ENCODE measurements around the gene NMRK1. TPM values are rescaled to one million over a fixed set of nuclear protein-coding genes. Genes with fewer than 3 reads are reported as not detected.

NMRK1 gene
- polyA plus RNA-seq, 3 donors = 4.3 to 9.8 (median 9.3) TPM

- Histone ChIP-seq H3K27ac (ENCODE audit: low read depth in 1 of 2, low read length in 2 of 2) (no peak overlapping the region), H3K79me2 (ENCODE audit: insufficient read depth, low read length) (no peaks in the 10 kb centered on the region), H3K36me3 (replicated peaks in 1 of 2; ENCODE audit: control insufficient read depth in 1 of 2, insufficient read depth in 2 of 2, low read length in 2 of 2) (no peaks in the 10 kb centered on the region), H2AFZ (ENCODE audit: insufficient read depth, low read depth, low read length, poor library complexity, severe bottlenecking) (no peak overlapping the region), H3K27me3 (ENCODE audit: control insufficient read depth in 2 of 2, insufficient read depth in 2 of 2, low read length in 2 of 2) (peaks cover 0 to 2% of the 10 kb centered on the region in 2 donors), H3K9ac (ENCODE audit: insufficient read depth, low read length, poor library complexity, severe bottlenecking) (no peak overlapping the region), H3K9me3 (replicated peaks in 1 of 2; ENCODE audit: control insufficient read depth in 1 of 2, insufficient read depth in 1 of 2, low read length in 2 of 2) (no peaks in the 10 kb centered on the region), H4K20me1 (ENCODE audit: insufficient read depth, low read length) (no peaks in the 10 kb centered on the region), H3K4me3 (replicated peaks in 1 of 3; ENCODE audit: low read depth in 2 of 3, low read length in 3 of 3) (no peak overlapping the region), H3K4me1 (ENCODE audit: control insufficient read depth in 1 of 2, insufficient read depth in 2 of 2, low read length in 2 of 2) (no peaks in the 10 kb centered on the region), H3K4me2 (replicated peaks; ENCODE audit: extremely low read depth, low read length, poor library complexity, severe bottlenecking) (no peak overlapping the region)
- Mint-ChIP-seq H3K27ac (no peak overlapping the region), H3K4me3 (no peak overlapping the region), H3K27me3 (ENCODE audit: low read depth in 3 of 3) (peaks cover 2% of the 10 kb centered on the region in 3 donors), H3K36me3 (no peaks in the 10 kb centered on the region), H3K4me1 (no peaks in the 10 kb centered on the region), H3K9me3 (peaks cover 0 to 2% (median 0%) of the 10 kb centered on the region in 7 donors)
- WGBS (ENCODE audit: insufficient coverage) = no CpG with 5 or more reads among the region's 3 CpGs
- intact Hi-C loops (cut with micrococcal nuclease) = no loop called here
- no peak for TF ChIP-seq CTCF (IDR thresholded peaks at IDR 0.05)
- DNase-seq = no peak
Measured at GRCh38 chr9:75046725-75047345, 41.1 kb downstream of the NMRK1 start.

GRCh38 chr9:75041041-75041440, 46.9 kb downstream of the NMRK1 start:
- intact Hi-C loops (cut with micrococcal nuclease) = no loop called here
- no peak overlapping the region for H3K9ac ChIP-seq (ENCODE audit: insufficient read depth, low read length, poor library complexity, severe bottlenecking)
- no peaks in the 10 kb centered on the region for H4K20me1 ChIP-seq (ENCODE audit: insufficient read depth, low read length)
- no peaks in the 10 kb centered on the region for H3K36me3 ChIP-seq (replicated peaks in 1 of 2; ENCODE audit: control insufficient read depth in 1 of 2, insufficient read depth in 2 of 2, low read length in 2 of 2)
- Mint-ChIP-seq H3K9me3 (peaks cover 0 to 2% (median 0%) of the 10 kb centered on the region in 7 donors), H3K4me1 (no peaks in the 10 kb centered on the region), H3K36me3 (no peaks in the 10 kb centered on the region), H3K4me3 (no peak overlapping the region), H3K27ac (no peak overlapping the region), H3K27me3 (ENCODE audit: low read depth in 3 of 3) (peaks cover 2 to 4% (median 2%) of the 10 kb centered on the region in 3 donors)
- no CpG with 5 or more reads among the region's 1 CpG for WGBS (ENCODE audit: insufficient coverage)
- H3K4me2 ChIP-seq (replicated peaks; ENCODE audit: extremely low read depth, low read length, poor library complexity, severe bottlenecking) = no peak overlapping the region
- H3K4me1 ChIP-seq (ENCODE audit: control insufficient read depth in 1 of 2, insufficient read depth in 2 of 2, low read length in 2 of 2) = no peaks in the 10 kb centered on the region
- H3K4me3 ChIP-seq (replicated peaks in 1 of 3; ENCODE audit: low read depth in 2 of 3, low read length in 3 of 3) = no peak overlapping the region
- H3K27me3 ChIP-seq (ENCODE audit: control insufficient read depth in 2 of 2, insufficient read depth in 2 of 2, low read length in 2 of 2) = peaks cover 0 to 2% of the 10 kb centered on the region in 2 donors
- no peak for DNase-seq
- H3K27ac ChIP-seq (ENCODE audit: low read depth in 1 of 2, low read length in 2 of 2) = no peak overlapping the region
- H3K79me2 ChIP-seq (ENCODE audit: insufficient read depth, low read length) = no peaks in the 10 kb centered on the region
- no peak for TF ChIP-seq CTCF (IDR thresholded peaks at IDR 0.05)
- H3K9me3 ChIP-seq (replicated peaks in 1 of 2; ENCODE audit: control insufficient read depth in 1 of 2, insufficient read depth in 1 of 2, low read length in 2 of 2) = no peaks in the 10 kb centered on the region
- H2AFZ ChIP-seq (ENCODE audit: insufficient read depth, low read depth, low read length, poor library complexity, severe bottlenecking) = no peak overlapping the region
